Skeletal muscle satellite cell (primary cell): Measurements from ENCODE around the gene GALNT8.

Experiments used
- H3K27me3 ChIP-seq: 2 replicates; pipeline ENCODE4 v1.7.0; 2013; ENCODE audit warnings: low read length; ENCODE audit not compliant: control insufficient read depth, insufficient read depth
- H3K36me3 ChIP-seq: 2 replicates; pipeline ENCODE4 v1.7.0; 2013; ENCODE audit warnings: mild to moderate bottlenecking, control low read depth, low read length; ENCODE audit not compliant: insufficient read depth
- H3K4me1 ChIP-seq: 2 replicates; pipeline ENCODE4 v1.7.0; 2013; ENCODE audit warnings: low read length; ENCODE audit not compliant: control insufficient read depth, insufficient read depth
- H3K4me2 ChIP-seq: 2 replicates; pipeline ENCODE4 v1.7.0; 2013; ENCODE audit warnings: mild to moderate bottlenecking, low read length
- H3K4me3 ChIP-seq: 2 replicates; pipeline ENCODE4 v1.7.0; 2013; ENCODE audit warnings: low read length
- H3K9ac ChIP-seq: 2 replicates; pipeline ENCODE4 v1.7.0; 2013; ENCODE audit warnings: mild to moderate bottlenecking, low read depth, low read length, moderate library complexity
- H3K9me3 ChIP-seq: replicated peaks from 2 replicates; pipeline ENCODE4 v1.7.0; 2013; ENCODE audit warnings: mild to moderate bottlenecking, control low read depth, low read length

GALNT8 gene

GRCh38 chr12:4780641-4781611 is 60.7 kb downstream of the GALNT8 start:
- Histone ChIP-seq H3K4me3 (no peak overlapping the region), H3K27me3 (no peaks in the 10 kb centered on the region)

GRCh38 chr12:4784404-4785054 is 64.3 kb downstream of the GALNT8 start:
- Histone ChIP-seq H3K4me3 (no peak overlapping the region), H3K4me2 (no peak overlapping the region), H3K9me3 (no peaks in the 10 kb centered on the region), H3K36me3 (no peaks in the 10 kb centered on the region), H3K4me1 (no peaks in the 10 kb centered on the region), H3K9ac (no peak overlapping the region), H3K27me3 (no peaks in the 10 kb centered on the region)

More at GRCh38 chr12:4780641-4781611, 60.7 kb downstream of the GALNT8 start:
- Histone ChIP-seq H3K9ac (no peak overlapping the region), H3K4me1 (no peaks in the 10 kb centered on the region), H3K9me3 (no peaks in the 10 kb centered on the region), H3K4me2 (no peak overlapping the region), H3K36me3 (no peaks in the 10 kb centered on the region)

GRCh38 chr12:4786795-4787194 is 66.6 kb downstream of the GALNT8 start:
- Histone ChIP-seq H3K9ac (no peak overlapping the region), H3K4me2 (no peak overlapping the region), H3K4me3 (no peak overlapping the region), H3K4me1 (no peaks in the 10 kb centered on the region), H3K27me3 (no peaks in the 10 kb centered on the region), H3K9me3 (no peaks in the 10 kb centered on the region), H3K36me3 (no peaks in the 10 kb centered on the region)

- no peak overlapping the region for H3K4me2 ChIP-seq
- peaks cover 2% of the 10 kb centered on the region for H3K27me3 ChIP-seq
- H3K4me3 ChIP-seq = no peak overlapping the region
- no peaks in the 10 kb centered on the region for H3K9me3 ChIP-seq
- H3K9ac ChIP-seq = no peak overlapping the region
- no peaks in the 10 kb centered on the region for H3K4me1 ChIP-seq
- H3K36me3 ChIP-seq = no peaks in the 10 kb centered on the region
Observed at GRCh38 chr12:4787965-4788364, 67.8 kb downstream of the GALNT8 start.

GRCh38 chr12:4789776-4790175 is 69.6 kb downstream of the GALNT8 start:
- Histone ChIP-seq H3K4me3 (no peak overlapping the region), H3K9me3 (no peaks in the 10 kb centered on the region), H3K36me3 (no peaks in the 10 kb centered on the region), H3K9ac (no peak overlapping the region), H3K4me2 (no peak overlapping the region), H3K27me3 (peaks cover 2% of the 10 kb centered on the region), H3K4me1 (no peaks in the 10 kb centered on the region)

GRCh38 chr12:4791497-4791896 is 71.3 kb downstream of the GALNT8 start:
- no peak overlapping the region for H3K4me3 ChIP-seq
- H3K36me3 ChIP-seq = no peaks in the 10 kb centered on the region
- no peaks in the 10 kb centered on the region for H3K4me1 ChIP-seq
- H3K27me3 ChIP-seq = peaks cover 2% of the 10 kb centered on the region
- no peak overlapping the region for H3K4me2 ChIP-seq
- H3K9ac ChIP-seq = no peak overlapping the region
- no peaks in the 10 kb centered on the region for H3K9me3 ChIP-seq

GRCh38 chr12:4794491-4794890 is 74.3 kb downstream of the GALNT8 start:
- Histone ChIP-seq H3K4me1 (no peaks in the 10 kb centered on the region), H3K4me2 (no peak overlapping the region), H3K4me3 (no peak overlapping the region), H3K36me3 (no peaks in the 10 kb centered on the region), H3K27me3 (peaks cover 12% of the 10 kb centered on the region), H3K9me3 (no peaks in the 10 kb centered on the region), H3K9ac (no peak overlapping the region)

- Histone ChIP-seq H3K36me3 (no peaks in the 10 kb centered on the region), H3K4me2 (no peak overlapping the region), H3K9me3 (no peaks in the 10 kb centered on the region), H3K27me3 (peaks cover 14% of the 10 kb centered on the region), H3K4me3 (no peak overlapping the region), H3K9ac (no peak overlapping the region), H3K4me1 (no peaks in the 10 kb centered on the region)
Observed at GRCh38 chr12:4796216-4796615, 76.0 kb downstream of the GALNT8 start.

- no peaks in the 10 kb centered on the region for H3K36me3 ChIP-seq
- H3K4me3 ChIP-seq = no peak overlapping the region
- H3K9me3 ChIP-seq = no peaks in the 10 kb centered on the region
- peaks cover 16% of the 10 kb centered on the region for H3K27me3 ChIP-seq
- H3K4me2 ChIP-seq = no peak overlapping the region
- no peak overlapping the region for H3K9ac ChIP-seq
- H3K4me1 ChIP-seq = no peaks in the 10 kb centered on the region
Observed at GRCh38 chr12:4796694-4797482, 76.7 kb downstream of the GALNT8 start.

GRCh38 chr12:4800555-4800954 is 80.4 kb downstream of the GALNT8 start:
- Histone ChIP-seq H3K9ac (no peak overlapping the region), H3K9me3 (no peaks in the 10 kb centered on the region), H3K4me3 (no peak overlapping the region), H3K27me3 (peaks cover 14% of the 10 kb centered on the region), H3K4me1 (no peaks in the 10 kb centered on the region), H3K36me3 (no peaks in the 10 kb centered on the region), H3K4me2 (no peak overlapping the region)

GRCh38 chr12:4802841-4803240 is 82.6 kb downstream of the GALNT8 start:
- H3K36me3 ChIP-seq = no peaks in the 10 kb centered on the region
- no peak overlapping the region for H3K9ac ChIP-seq
- no peaks in the 10 kb centered on the region for H3K4me1 ChIP-seq
- no peak overlapping the region for H3K4me3 ChIP-seq
- H3K9me3 ChIP-seq = no peaks in the 10 kb centered on the region
- peaks cover 17% of the 10 kb centered on the region for H3K27me3 ChIP-seq
- no peak overlapping the region for H3K4me2 ChIP-seq
